ENCODE data around the gene TACR1. TPM values are rescaled to one million over a fixed set of nuclear protein-coding genes. Genes with fewer than 3 reads are reported as not detected.

Gene TACR1
- total RNA-seq, 2 donors from 2014 or later: 2.7 to 4.2 TPM

DNA sequence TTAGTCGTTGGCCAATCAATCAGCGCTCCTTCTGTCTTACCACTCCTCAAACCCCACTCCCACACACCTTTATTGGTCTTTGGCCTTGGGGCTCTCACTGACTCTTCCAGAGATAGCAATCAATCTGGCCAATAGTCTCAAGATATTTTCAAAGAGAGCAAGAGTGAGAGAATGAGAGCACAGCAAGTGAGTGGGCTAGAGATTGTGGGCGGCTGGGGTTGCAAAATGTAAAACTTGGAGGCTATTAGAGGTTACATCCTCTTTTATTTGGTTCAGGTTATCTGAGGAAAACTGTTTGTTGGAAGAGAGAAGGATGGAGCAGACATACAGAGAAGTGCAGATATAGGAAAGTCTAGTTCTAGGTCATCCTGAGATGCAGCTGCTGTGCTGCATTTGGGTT is 32.8 kb downstream of the TACR1 start:
- 84% methylated on average over 3 of the region's 3 CpGs for WGBS
- Histone ChIP-seq H3K27me3 (replicated peaks; ENCODE audit: insufficient read depth) (no peaks in the 10 kb centered on the region), H3K4me3 (no peak overlapping the region), H3K4me1 (replicated peaks) (no peaks in the 10 kb centered on the region), H3K27ac (no peak overlapping the region), H3K36me3 (no peaks in the 10 kb centered on the region), H3K9me3 (no peaks in the 10 kb centered on the region)
- intact Hi-C loops (cut with DNase I): no loop called here
- TF ChIP-seq, protein P1, sequence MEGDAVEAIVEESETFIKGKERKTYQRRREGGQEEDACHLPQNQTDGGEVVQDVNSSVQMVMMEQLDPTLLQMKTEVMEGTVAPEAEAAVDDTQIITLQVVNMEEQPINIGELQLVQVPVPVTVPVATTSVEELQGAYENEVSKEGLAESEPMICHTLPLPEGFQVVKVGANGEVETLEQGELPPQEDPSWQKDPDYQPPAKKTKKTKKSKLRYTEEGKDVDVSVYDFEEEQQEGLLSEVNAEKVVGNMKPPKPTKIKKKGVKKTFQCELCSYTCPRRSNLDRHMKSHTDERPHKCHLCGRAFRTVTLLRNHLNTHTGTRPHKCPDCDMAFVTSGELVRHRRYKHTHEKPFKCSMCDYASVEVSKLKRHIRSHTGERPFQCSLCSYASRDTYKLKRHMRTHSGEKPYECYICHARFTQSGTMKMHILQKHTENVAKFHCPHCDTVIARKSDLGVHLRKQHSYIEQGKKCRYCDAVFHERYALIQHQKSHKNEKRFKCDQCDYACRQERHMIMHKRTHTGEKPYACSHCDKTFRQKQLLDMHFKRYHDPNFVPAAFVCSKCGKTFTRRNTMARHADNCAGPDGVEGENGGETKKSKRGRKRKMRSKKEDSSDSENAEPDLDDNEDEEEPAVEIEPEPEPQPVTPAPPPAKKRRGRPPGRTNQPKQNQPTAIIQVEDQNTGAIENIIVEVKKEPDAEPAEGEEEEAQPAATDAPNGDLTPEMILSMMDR (IDR thresholded peaks at IDR 0.05): no peak
- TF ChIP-seq POLR2A (IDR thresholded peaks at IDR 0.05): no peak
- no peak for TF ChIP-seq POLR2AphosphoS5 (IDR thresholded peaks at IDR 0.05)
- DNase-seq (ENCODE audit: low spot score): no peak

DNA sequence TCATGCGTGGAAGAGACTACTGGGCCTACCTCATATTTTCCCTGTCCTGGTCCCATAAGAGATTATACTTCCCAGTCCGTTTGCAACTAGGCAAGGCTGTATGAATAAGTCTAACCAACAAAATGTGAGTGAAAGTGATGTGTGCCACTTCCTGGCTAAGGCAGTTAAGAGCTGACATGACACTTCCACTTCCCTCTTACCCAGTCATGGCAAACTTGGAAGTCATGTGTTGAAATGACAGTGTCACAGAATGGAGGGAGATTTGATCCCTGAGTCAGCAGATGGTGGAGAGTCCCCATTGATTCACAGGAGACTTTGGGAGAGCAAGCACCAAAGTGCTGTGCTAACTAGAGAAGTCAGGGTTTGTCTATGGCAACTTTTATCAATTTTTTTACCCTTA is 36.4 kb downstream of the TACR1 start:
- Histone ChIP-seq H3K36me3 (no peaks in the 10 kb centered on the region), H3K27ac (no peak overlapping the region), H3K4me1 (replicated peaks) (no peaks in the 10 kb centered on the region), H3K27me3 (replicated peaks; ENCODE audit: insufficient read depth) (no peaks in the 10 kb centered on the region), H3K9me3 (no peaks in the 10 kb centered on the region), H3K4me3 (no peak overlapping the region)
- TF ChIP-seq POLR2A (IDR thresholded peaks at IDR 0.05) (no peak), POLR2AphosphoS5 (IDR thresholded peaks at IDR 0.05) (no peak)
- TF ChIP-seq, protein P1 (IDR thresholded peaks at IDR 0.05): no peak
- no peak for DNase-seq (ENCODE audit: low spot score)
- intact Hi-C loops (cut with DNase I): no loop called here
- 94% methylated on average over 2 of the region's 2 CpGs for WGBS

DNA sequence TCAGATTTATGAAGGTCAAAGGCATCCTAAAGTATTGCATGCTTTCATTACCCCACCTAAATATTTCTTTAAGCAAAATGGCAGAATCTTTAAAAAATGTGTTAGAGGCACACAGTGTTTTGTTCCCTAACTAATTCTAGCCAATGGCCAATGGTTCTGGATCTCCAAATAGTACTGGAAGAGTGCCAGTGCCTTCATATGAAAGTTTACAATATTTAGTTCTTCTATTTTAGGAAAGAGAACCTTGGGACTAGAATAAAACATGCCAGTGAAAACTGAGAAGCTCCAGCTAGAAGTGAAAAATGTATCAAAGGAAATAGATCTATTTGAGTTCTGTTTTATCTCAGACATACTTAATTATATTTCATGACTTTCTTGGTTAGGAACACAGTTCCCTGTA is 37.1 kb downstream of the TACR1 start:
- Histone ChIP-seq H3K9me3 (no peaks in the 10 kb centered on the region), H3K4me3 (no peak overlapping the region), H3K27me3 (replicated peaks; ENCODE audit: insufficient read depth) (no peaks in the 10 kb centered on the region), H3K4me1 (replicated peaks) (no peaks in the 10 kb centered on the region), H3K27ac (no peak overlapping the region), H3K36me3 (no peaks in the 10 kb centered on the region)
- no peak for DNase-seq (ENCODE audit: low spot score)
- TF ChIP-seq POLR2AphosphoS5 (IDR thresholded peaks at IDR 0.05) (no peak), POLR2A (IDR thresholded peaks at IDR 0.05) (no peak)
- TF ChIP-seq, protein P1 (IDR thresholded peaks at IDR 0.05): no peak
- intact Hi-C loops (cut with DNase I): no loop called here

DNA sequence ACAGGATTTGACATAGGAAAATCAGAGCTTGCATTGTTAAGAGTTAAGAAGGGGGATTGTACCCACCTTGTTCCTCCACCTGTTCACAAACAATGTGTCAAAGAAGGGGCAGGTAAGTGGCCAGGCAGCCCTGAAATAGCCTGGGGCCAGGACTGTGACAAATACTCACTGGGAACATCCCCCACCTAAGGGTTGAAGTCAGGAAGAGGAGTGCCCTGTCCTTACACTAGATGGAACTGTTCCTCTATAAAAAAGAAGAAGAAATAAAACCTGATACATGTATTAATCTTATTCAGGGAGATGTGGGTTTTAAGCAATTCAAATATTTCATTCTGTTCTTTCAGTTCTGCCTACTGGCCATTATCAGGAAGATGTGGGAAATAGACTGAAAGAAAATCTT is 41.9 kb downstream of the TACR1 start:
- no peak overlapping the region for H3K27ac ChIP-seq
- no peaks in the 10 kb centered on the region for H3K36me3 ChIP-seq
- no peak overlapping the region for H3K4me3 ChIP-seq
- DNase-seq (ENCODE audit: low spot score): no peak
- no peak for TF ChIP-seq POLR2A (IDR thresholded peaks at IDR 0.05)
- TF ChIP-seq, protein P1 (IDR thresholded peaks at IDR 0.05): peak in 1 of 4 experiments; percentile 28
- H3K4me1 ChIP-seq (replicated peaks): peaks cover 3% of the 10 kb centered on the region
- no peaks in the 10 kb centered on the region for H3K9me3 ChIP-seq
- intact Hi-C loops (cut with DNase I): loop anchor here (10.0 kb wide), 1 partner anchor 247 kb away; no protein-coding TSS in a partner anchor
- no peaks in the 10 kb centered on the region for H3K27me3 ChIP-seq (replicated peaks; ENCODE audit: insufficient read depth)

DNA sequence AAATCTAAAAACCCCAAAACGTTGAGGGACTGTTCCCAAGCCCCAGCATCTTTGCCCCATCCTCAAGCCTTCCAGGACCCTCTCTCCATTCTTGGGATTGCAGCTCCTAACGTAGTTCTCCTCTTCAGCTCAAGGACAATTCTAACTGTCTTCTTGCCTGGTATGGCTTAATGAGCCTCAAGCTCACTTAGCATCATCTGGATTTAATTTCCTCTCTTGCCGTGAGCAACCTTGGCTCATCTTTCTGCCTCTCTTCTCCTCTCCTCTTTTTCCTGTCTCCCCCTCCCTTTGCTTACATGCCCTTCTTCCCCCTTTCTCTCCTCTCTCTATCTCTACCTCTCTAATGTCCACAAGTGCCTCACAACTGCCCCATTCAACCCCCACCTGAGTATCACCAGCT is 44.2 kb downstream of the TACR1 start:
- 69% methylated on average over 3 of the region's 3 CpGs for WGBS
- H3K36me3 ChIP-seq: no peaks in the 10 kb centered on the region
- H3K4me3 ChIP-seq: no peak overlapping the region
- no peak overlapping the region for H3K27ac ChIP-seq
- TF ChIP-seq POLR2AphosphoS5 (IDR thresholded peaks at IDR 0.05) (no peak), POLR2A (IDR thresholded peaks at IDR 0.05) (no peak)
- TF ChIP-seq, protein P1 (IDR thresholded peaks at IDR 0.05): no peak
- peaks cover 3% of the 10 kb centered on the region for H3K4me1 ChIP-seq (replicated peaks)
- no peak for DNase-seq (ENCODE audit: low spot score)
- H3K9me3 ChIP-seq: no peaks in the 10 kb centered on the region
- intact Hi-C loops (cut with DNase I): loop anchor here (10.0 kb wide), 1 partner anchor 250 kb away; no protein-coding TSS in a partner anchor
- no peaks in the 10 kb centered on the region for H3K27me3 ChIP-seq (replicated peaks; ENCODE audit: insufficient read depth)
